Fibroblast of villous mesenchyme (primary cell): Measurements from ENCODE around the gene MUC6. TPM values are rescaled to one million over a fixed set of nuclear protein-coding genes. Genes with fewer than 3 reads are reported as not detected.

Experiments used
- DNase-seq: peaks from one replicate; pipeline ENCODE4 v3.0.0-alpha.2; 2010; ENCODE audit warnings: low read depth
- H3K4me3 ChIP-seq: 2 replicates; pipeline ENCODE4 v1.5.1; 2011; ENCODE audit warnings: low read depth, mild to moderate bottlenecking, low read length
- CTCF ChIP-seq: IDR thresholded peaks from 2 replicates; pipeline ENCODE4 v1.5.1; 2012; ENCODE audit warnings: low read depth, mild to moderate bottlenecking, low read length; ENCODE audit not compliant: insufficient read depth
- total RNA-seq: library from RNA; depleted of rRNA; stranded (reverse); fragments of >200 nt; gene quantifications from 2 replicates; pipeline ENCODE4 v1.2.3, GENCODE V29; 2012

The MUC6 gene
- total RNA-seq, 1 donor: not detected

GRCh38 chr11:1076061-1076665 is 39.6 kb upstream of the MUC6 start:
- TF ChIP-seq CTCF: no peak
- no peak overlapping the region for H3K4me3 ChIP-seq
- no peak for DNase-seq

GRCh38 chr11:1075341-1075911 is 38.9 kb upstream of the MUC6 start:
- no peak for TF ChIP-seq CTCF
- H3K4me3 ChIP-seq: no peak overlapping the region
- DNase-seq: no peak

GRCh38 chr11:1074244-1075221 is 38.0 kb upstream of the MUC6 start, which contains the start of gene MUC2:
MUC2 (plus strand) TSS chr11:1074874.
- no peak for TF ChIP-seq CTCF
- no peak for DNase-seq
- no peak within 1 kb of the TSS for H3K4me3 ChIP-seq

- TF ChIP-seq CTCF: no peak
- no peak for DNase-seq
- no peak overlapping the region for H3K4me3 ChIP-seq
Measured at GRCh38 chr11:1073851-1074243, 37.3 kb upstream of the MUC6 start.

GRCh38 chr11:1073261-1073724 is 36.8 kb upstream of the MUC6 start:
- no peak for TF ChIP-seq CTCF
- peak; percentile 32 for DNase-seq
- H3K4me3 ChIP-seq: no peak overlapping the region

GRCh38 chr11:1072821-1073231 is 36.3 kb upstream of the MUC6 start:
- TF ChIP-seq CTCF: no peak
- DNase-seq: no peak
- no peak overlapping the region for H3K4me3 ChIP-seq
